ENCODE measurements around the gene AQR. TPM values are rescaled to one million over a fixed set of nuclear protein-coding genes. Genes with fewer than 3 reads are reported as not detected.

AQR gene
- polyA plus RNA-seq, 1 donor from 2014 or later: 22.4 TPM

- Histone ChIP-seq H3K27ac (ENCODE audit: low read length) (peak overlapping the region; percentile 92), H3K4me2 (ENCODE audit: low read length) (peak overlapping the region; percentile 61), H3K79me2 (replicated peaks; ENCODE audit: insufficient read depth, low read length) (peaks cover 35% of the 10 kb centered on the region), H2AFZ (ENCODE audit: low read depth, low read length) (no peak overlapping the region), H3K9me3 (ENCODE audit: low read length) (no peaks in the 10 kb centered on the region), H3K9ac (ENCODE audit: low read length) (peak overlapping the region; percentile 91), H3F3A (ENCODE audit: insufficient read depth, low read length, poor library complexity, severe bottlenecking) (no peaks in the 10 kb centered on the region), H3K27me3 (ENCODE audit: insufficient read depth, low read depth, low read length) (no peaks in the 10 kb centered on the region), H3K4me3 (ENCODE audit: low read length) (peak overlapping the region; percentile 73), H3K36me3 (ENCODE audit: insufficient read depth, low read length) (no peaks in the 10 kb centered on the region), H4K20me1 (ENCODE audit: insufficient read depth) (no peaks in the 10 kb centered on the region), H3K9me2 (ENCODE audit: insufficient read depth, low read length) (no peaks in the 10 kb centered on the region)
- TF ChIP-seq EP300 (conservative IDR thresholded peaks at IDR 0.05; ENCODE audit: poor library complexity, severe bottlenecking) (no peak), TAF1 (IDR thresholded peaks at IDR 0.05; ENCODE audit: low read depth) (no peak), REST (IDR thresholded peaks at IDR 0.05; ENCODE audit: borderline replicate concordance) (no peak), EZH2 (IDR thresholded peaks at IDR 0.05; ENCODE audit: borderline replicate concordance, insufficient read depth, low read length, poor library complexity, severe bottlenecking) (no peak), CTCF (IDR thresholded peaks at IDR 0.05; ENCODE audit: poor library complexity, severe bottlenecking) (no peak), SMC3 (conservative IDR thresholded peaks at IDR 0.05; ENCODE audit: poor library complexity) (no peak), POLR2AphosphoS5 (IDR thresholded peaks at IDR 0.05) (no peak)
Observed at GRCh38 chr15:34986771-34987480, 17.4 kb upstream of the AQR start.

GRCh38 chr15:34986326-34986725 is 16.8 kb upstream of the AQR start:
- peaks cover 35% of the 10 kb centered on the region for H3K79me2 ChIP-seq (replicated peaks; ENCODE audit: insufficient read depth, low read length)
- no peaks in the 10 kb centered on the region for H3K27me3 ChIP-seq (ENCODE audit: insufficient read depth, low read depth, low read length)
- H3K4me2 ChIP-seq (ENCODE audit: low read length): peak overlapping the region; percentile 61
- no peak overlapping the region for H2AFZ ChIP-seq (ENCODE audit: low read depth, low read length)
- peak overlapping the region; percentile 73 for H3K4me3 ChIP-seq (ENCODE audit: low read length)
- peak overlapping the region; percentile 91 for H3K9ac ChIP-seq (ENCODE audit: low read length)
- no peaks in the 10 kb centered on the region for H3F3A ChIP-seq (ENCODE audit: insufficient read depth, low read length, poor library complexity, severe bottlenecking)
- no peaks in the 10 kb centered on the region for H3K36me3 ChIP-seq (ENCODE audit: insufficient read depth, low read length)
- H3K9me3 ChIP-seq (ENCODE audit: low read length): no peaks in the 10 kb centered on the region
- no peaks in the 10 kb centered on the region for H3K9me2 ChIP-seq (ENCODE audit: insufficient read depth, low read length)
- no peaks in the 10 kb centered on the region for H4K20me1 ChIP-seq (ENCODE audit: insufficient read depth)
- H3K27ac ChIP-seq (ENCODE audit: low read length): no peak overlapping the region
- TF ChIP-seq EP300 (conservative IDR thresholded peaks at IDR 0.05; ENCODE audit: poor library complexity, severe bottlenecking): no peak

All from neural cell (in vitro differentiated cells).